ENCODE results near the gene TXK. TPM values are rescaled to one million over a fixed set of nuclear protein-coding genes. Genes with fewer than 3 reads are reported as not detected.

The TXK gene
- total and polyA plus RNA-seq, 2 experiments from 2014 or later: not detected

GRCh38 chr4:48042979-48043461 is 91.0 kb downstream of the TXK start:
- Histone ChIP-seq H3K79me2 (ENCODE audit: insufficient read depth) (no peaks in the 10 kb centered on the region), H3K27me3 (replicated peaks; ENCODE audit: insufficient read depth) (peaks cover 3% of the 10 kb centered on the region), H4K20me1 (ENCODE audit: insufficient read depth) (no peaks in the 10 kb centered on the region), H3K9me3 (ENCODE audit: low read depth) (no peaks in the 10 kb centered on the region), H3K27ac (no peak overlapping the region), H3K4me1 (ENCODE audit: insufficient read depth) (no peaks in the 10 kb centered on the region), H3K4me2 (ENCODE audit: unreplicated experiment) (no peak overlapping the region), H3K4me3 (no peak overlapping the region), H3K9ac (no peak overlapping the region), H2AFZ (no peak overlapping the region), H3F3A (ENCODE audit: insufficient read depth) (no peaks in the 10 kb centered on the region), H3K36me3 (ENCODE audit: low read depth) (no peaks in the 10 kb centered on the region), H3K9me2 (ENCODE audit: insufficient read depth) (no peaks in the 10 kb centered on the region)
- in situ Hi-C loops (cut with MboI): no loop called here
- DNase-seq: no peak
- TF ChIP-seq EZH2phosphoT487 (IDR thresholded peaks at IDR 0.05; ENCODE audit: insufficient read depth, low read depth) (no peak), EZH2 (IDR thresholded peaks at IDR 0.05; ENCODE audit: insufficient read depth, poor library complexity, severe bottlenecking) (no peak)
- 47% methylated on average over 3 of the region's 3 CpGs for WGBS, 2 experiments (ENCODE audit: low coverage in 1 of 2, low lambda C conversion rate in 2 of 2, missing lambda C conversion rate in 2 of 2)

DNA sequence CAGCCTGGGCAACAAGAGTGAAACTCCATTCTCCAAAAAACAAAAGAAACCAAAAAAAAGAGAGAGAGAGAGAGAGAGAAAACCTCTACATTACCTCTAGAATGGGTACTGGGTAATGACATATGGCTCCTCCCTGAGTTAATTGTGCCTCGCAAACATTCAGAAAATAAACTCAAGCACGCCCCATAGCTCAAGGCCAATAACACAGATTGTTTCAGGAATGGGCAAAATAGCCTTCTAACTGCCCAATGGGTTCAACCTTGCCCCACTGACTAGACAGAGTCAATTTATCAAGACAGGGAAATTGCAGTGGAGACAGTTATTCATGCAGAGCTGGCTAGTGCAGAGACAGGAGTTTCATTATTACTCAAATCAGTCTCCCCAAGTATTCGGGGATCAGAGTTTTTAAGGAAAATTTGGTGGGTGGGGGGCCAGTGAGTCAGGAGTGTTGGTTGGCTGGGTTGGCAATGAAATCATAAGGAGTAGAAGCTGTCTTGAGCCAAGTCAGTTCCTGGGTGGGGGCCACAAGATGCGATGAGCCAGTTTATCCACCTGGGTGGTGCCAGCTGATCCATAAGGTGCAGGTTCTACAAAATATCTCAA is 92.4 kb downstream of the TXK start:
- in situ Hi-C loops (cut with MboI): no loop called here
- Histone ChIP-seq H3K9me2 (ENCODE audit: insufficient read depth) (no peaks in the 10 kb centered on the region), H3K79me2 (ENCODE audit: insufficient read depth) (no peaks in the 10 kb centered on the region), H4K20me1 (ENCODE audit: insufficient read depth) (no peaks in the 10 kb centered on the region), H2AFZ (no peak overlapping the region), H3K27ac (no peak overlapping the region), H3K9me3 (ENCODE audit: low read depth) (no peaks in the 10 kb centered on the region), H3K27me3 (replicated peaks; ENCODE audit: insufficient read depth) (peaks cover 3% of the 10 kb centered on the region), H3K9ac (no peak overlapping the region), H3F3A (ENCODE audit: insufficient read depth) (no peaks in the 10 kb centered on the region), H3K4me1 (ENCODE audit: insufficient read depth) (no peaks in the 10 kb centered on the region), H3K36me3 (ENCODE audit: low read depth) (no peaks in the 10 kb centered on the region), H3K4me2 (ENCODE audit: unreplicated experiment) (no peak overlapping the region), H3K4me3 (no peak overlapping the region)
- TF ChIP-seq EZH2 (IDR thresholded peaks at IDR 0.05; ENCODE audit: insufficient read depth, poor library complexity, severe bottlenecking): no peak
- TF ChIP-seq EZH2phosphoT487 (IDR thresholded peaks at IDR 0.05; ENCODE audit: insufficient read depth, low read depth): no peak
- WGBS, 2 experiments (ENCODE audit: low coverage in 1 of 2, low lambda C conversion rate in 2 of 2, missing lambda C conversion rate in 2 of 2): 65 to 71% methylated on average over 4 of the region's 4 CpGs
- no peak for DNase-seq

DNA sequence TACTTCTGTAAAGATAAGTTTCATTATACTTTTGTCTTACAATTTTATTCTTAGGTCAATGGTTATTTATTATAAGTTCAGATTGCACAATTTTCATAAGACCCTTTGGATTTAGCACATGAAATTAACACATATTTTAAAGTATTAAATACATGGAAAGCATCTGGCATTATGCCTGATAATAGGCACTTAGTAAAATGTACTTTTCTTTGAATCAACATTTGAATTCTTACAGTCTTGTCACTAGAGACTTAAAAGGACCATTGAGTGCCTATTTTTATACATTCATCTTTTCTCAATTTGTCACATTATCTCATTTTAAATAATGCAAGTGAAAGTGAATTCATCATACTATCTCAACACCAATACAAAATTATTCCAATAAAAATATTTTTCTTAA is 94.5 kb downstream of the TXK start:
- H3K79me2 ChIP-seq (ENCODE audit: insufficient read depth): no peaks in the 10 kb centered on the region
- H3K4me3 ChIP-seq: no peak overlapping the region
- no peak overlapping the region for H2AFZ ChIP-seq
- no peaks in the 10 kb centered on the region for H3K4me1 ChIP-seq (ENCODE audit: insufficient read depth)
- TF ChIP-seq EZH2phosphoT487 (IDR thresholded peaks at IDR 0.05; ENCODE audit: insufficient read depth, low read depth) (no peak), EZH2 (IDR thresholded peaks at IDR 0.05; ENCODE audit: insufficient read depth, poor library complexity, severe bottlenecking) (no peak)
- H4K20me1 ChIP-seq (ENCODE audit: insufficient read depth): no peaks in the 10 kb centered on the region
- H3K9me2 ChIP-seq (ENCODE audit: insufficient read depth): no peaks in the 10 kb centered on the region
- no peak overlapping the region for H3K9ac ChIP-seq
- no peak for DNase-seq
- H3K27me3 ChIP-seq (replicated peaks; ENCODE audit: insufficient read depth): peaks cover 3% of the 10 kb centered on the region; the same call in 1 of the 2 replicates
- no peak overlapping the region for H3K27ac ChIP-seq
- H3K4me2 ChIP-seq (ENCODE audit: unreplicated experiment): no peak overlapping the region
- no peaks in the 10 kb centered on the region for H3F3A ChIP-seq (ENCODE audit: insufficient read depth)
- H3K36me3 ChIP-seq (ENCODE audit: low read depth): no peaks in the 10 kb centered on the region
- in situ Hi-C loops (cut with MboI): no loop called here
- no peaks in the 10 kb centered on the region for H3K9me3 ChIP-seq (ENCODE audit: low read depth)

- Histone ChIP-seq H3K9me3 (ENCODE audit: low read depth) (no peaks in the 10 kb centered on the region), H4K20me1 (ENCODE audit: insufficient read depth) (no peaks in the 10 kb centered on the region), H3K9me2 (ENCODE audit: insufficient read depth) (no peaks in the 10 kb centered on the region), H3K4me1 (ENCODE audit: insufficient read depth) (no peaks in the 10 kb centered on the region), H3F3A (ENCODE audit: insufficient read depth) (no peaks in the 10 kb centered on the region), H3K79me2 (ENCODE audit: insufficient read depth) (no peaks in the 10 kb centered on the region), H3K4me3 (no peak overlapping the region), H3K4me2 (ENCODE audit: unreplicated experiment) (no peak overlapping the region), H3K36me3 (ENCODE audit: low read depth) (no peaks in the 10 kb centered on the region), H3K9ac (no peak overlapping the region), H3K27ac (no peak overlapping the region), H2AFZ (no peak overlapping the region), H3K27me3 (replicated peaks; ENCODE audit: insufficient read depth) (0 out of 2 replicates have a peak, but pooled peaks cover 3% of the 10 kb centered on the region)
- in situ Hi-C loops (cut with MboI): no loop called here
- TF ChIP-seq EZH2 (IDR thresholded peaks at IDR 0.05; ENCODE audit: insufficient read depth, poor library complexity, severe bottlenecking) (no peak), EZH2phosphoT487 (IDR thresholded peaks at IDR 0.05; ENCODE audit: insufficient read depth, low read depth) (no peak)
- DNase-seq: no peak
- WGBS, 2 experiments (ENCODE audit: low coverage in 1 of 2, low lambda C conversion rate in 2 of 2, missing lambda C conversion rate in 2 of 2): 22 to 30% methylated on average over 2 of the region's 2 CpGs
Observed at GRCh38 chr4:48038666-48039065, 95.4 kb downstream of the TXK start.

- H3K9me3 ChIP-seq (ENCODE audit: low read depth): no peaks in the 10 kb centered on the region
- H3K27me3 ChIP-seq (replicated peaks; ENCODE audit: insufficient read depth): no peaks in the 10 kb centered on the region
- no peak overlapping the region for H3K27ac ChIP-seq
- H3K79me2 ChIP-seq (ENCODE audit: insufficient read depth): no peaks in the 10 kb centered on the region
- H3K9me2 ChIP-seq (ENCODE audit: insufficient read depth): no peaks in the 10 kb centered on the region
- H2AFZ ChIP-seq: no peak overlapping the region
- H3K9ac ChIP-seq: no peak overlapping the region
- H3K4me3 ChIP-seq: no peak overlapping the region
- 83 to 91% methylated on average over 2 of the region's 2 CpGs for WGBS, 2 experiments (ENCODE audit: low coverage in 1 of 2, low lambda C conversion rate in 2 of 2, missing lambda C conversion rate in 2 of 2)
- in situ Hi-C loops (cut with MboI): no loop called here
- H4K20me1 ChIP-seq (ENCODE audit: insufficient read depth): no peaks in the 10 kb centered on the region
- no peaks in the 10 kb centered on the region for H3K36me3 ChIP-seq (ENCODE audit: low read depth)
- no peak for TF ChIP-seq EZH2 (IDR thresholded peaks at IDR 0.05; ENCODE audit: insufficient read depth, poor library complexity, severe bottlenecking)
- no peak for TF ChIP-seq EZH2phosphoT487 (IDR thresholded peaks at IDR 0.05; ENCODE audit: insufficient read depth, low read depth)
- no peak for DNase-seq
- H3K4me2 ChIP-seq (ENCODE audit: unreplicated experiment): no peak overlapping the region
- H3F3A ChIP-seq (ENCODE audit: insufficient read depth): no peaks in the 10 kb centered on the region
- H3K4me1 ChIP-seq (ENCODE audit: insufficient read depth): no peaks in the 10 kb centered on the region
Observed at GRCh38 chr4:48037117-48037462, 97.0 kb downstream of the TXK start.

Data from GM23248 (cell line).